HG03103 (cell line): Measurements from ENCODE around the gene GRAMD4.

ENCODE experiments used
- ATAC-seq: cut with Tn5 transposase; IDR thresholded peaks from one replicate; pipeline ENCODE4 v1.9.1; 2021; ENCODE audit warnings: low read depth; ENCODE audit not compliant: unreplicated experiment

Gene GRAMD4

GRCh38 chr22:46582281-46582933, 37.8 kb upstream of the GRAMD4 start:
- ATAC-seq = no peak

- ATAC-seq = no peak
Observed at GRCh38 chr22:46583571-46583970, 36.6 kb upstream of the GRAMD4 start.

GRCh38 chr22:46584081-46584921, 35.9 kb upstream of the GRAMD4 start:
- ATAC-seq = no peak

- ATAC-seq = no peak
Observed at GRCh38 chr22:46585340-46586122, 34.7 kb upstream of the GRAMD4 start.

- no peak for ATAC-seq
Observed at GRCh38 chr22:46586123-46586519, 34.1 kb upstream of the GRAMD4 start.

- ATAC-seq = no peak
Observed at GRCh38 chr22:46586531-46587011, 33.6 kb upstream of the GRAMD4 start.

- ATAC-seq = no peak
Observed at GRCh38 chr22:46587061-46587460, 33.1 kb upstream of the GRAMD4 start.

- ATAC-seq = no peak
Observed at GRCh38 chr22:46587492-46588278, 32.5 kb upstream of the GRAMD4 start.

- ATAC-seq = no peak
Observed at GRCh38 chr22:46588279-46589140, 31.7 kb upstream of the GRAMD4 start.

- no peak for ATAC-seq
Observed at GRCh38 chr22:46589141-46589748, 30.9 kb upstream of the GRAMD4 start.

GRCh38 chr22:46589871-46590271, 30.3 kb upstream of the GRAMD4 start:
- ATAC-seq = no peak

- no peak for ATAC-seq
Observed at GRCh38 chr22:46590334-46590733, 29.9 kb upstream of the GRAMD4 start.

- no peak for ATAC-seq
Observed at GRCh38 chr22:46591930-46592329, 28.3 kb upstream of the GRAMD4 start.

GRCh38 chr22:46592390-46592872, 27.8 kb upstream of the GRAMD4 start:
- ATAC-seq = no peak

- no peak for ATAC-seq
Observed at GRCh38 chr22:46593211-46593681, 26.9 kb upstream of the GRAMD4 start.

GRCh38 chr22:46593996-46594946, 25.9 kb upstream of the GRAMD4 start:
- ATAC-seq = no peak

GRCh38 chr22:46594947-46595298, 25.3 kb upstream of the GRAMD4 start:
- ATAC-seq = no peak

GRCh38 chr22:46595545-46595944, 24.6 kb upstream of the GRAMD4 start:
- no peak for ATAC-seq
